ENCODE data around the gene SAA1.
A peak's percentile ranks its signal among the peaks of the same experiment; 100 is the strongest.
"Not testable (repeated sequence)": the region's sequence is repeated elsewhere in the genome, so short reads cannot be mapped to it uniquely, and the experiment has no call there.

SAA1 gene

GRCh38 chr11:18265949-18266348 lies at the start of gene SAA1:
Gene SAA1, plus strand, starts transcription at chr11:18266264. Its CDS starts 624 bp downstream, at chr11:18266888.
- DNase-seq, result no peak

- no peak for DNase-seq
These were observed 44.7 kb upstream of the SAA1 start for GRCh38 chr11:18221274-18221876.

- no peak for DNase-seq
These were observed 43.1 kb upstream of the SAA1 start for GRCh38 chr11:18222814-18223421.

GRCh38 chr11:18223591-18224387 lies 42.3 kb upstream of the SAA1 start:
- DNase-seq, result no peak

GRCh38 chr11:18225913-18226312 lies 40.2 kb upstream of the SAA1 start:
- no peak for DNase-seq

GRCh38 chr11:18229501-18229900 lies 36.6 kb upstream of the SAA1 start:
- no peak for DNase-seq

- DNase-seq, result no peak
These were observed 35.2 kb upstream of the SAA1 start for GRCh38 chr11:18230859-18231258.

GRCh38 chr11:18233912-18234311 lies 32.2 kb upstream of the SAA1 start:
- no peak for DNase-seq

- no peak for DNase-seq
These were observed 30.4 kb upstream of the SAA1 start for GRCh38 chr11:18235394-18236334.

- no peak for DNase-seq
These were observed 29.3 kb upstream of the SAA1 start, which contains the start of gene SAA4 for GRCh38 chr11:18236664-18237356. Gene SAA4, minus strand, starts transcription at chr11:18236802. Its CDS starts 876 bp downstream, at chr11:18235926.

- DNase-seq, result no peak
These were observed 26.4 kb upstream of the SAA1 start for GRCh38 chr11:18239655-18240054.

- DNase-seq, result peak; percentile 70 to 72
These were observed 22.2 kb upstream of the SAA1 start for GRCh38 chr11:18243783-18244362.

- no peak for DNase-seq
These were observed 20.7 kb upstream of the SAA1 start for GRCh38 chr11:18245396-18245795.

GRCh38 chr11:18246379-18247190 lies 19.5 kb upstream of the SAA1 start:
- not testable (repeated sequence) for DNase-seq

- not testable (repeated sequence) for DNase-seq
These were observed 18.9 kb upstream of the SAA1 start for GRCh38 chr11:18247191-18247581.

- no peak for DNase-seq
These were observed 17.5 kb upstream of the SAA1 start, which contains the start of gene SAA2 for GRCh38 chr11:18248561-18248960. Gene SAA2, minus strand, starts transcription at chr11:18248668. Its CDS starts 657 bp downstream, at chr11:18248011.

GRCh38 chr11:18253233-18253632 lies 12.8 kb upstream of the SAA1 start:
- DNase-seq, result no peak

- no peak for DNase-seq
These were observed 12.2 kb upstream of the SAA1 start for GRCh38 chr11:18253778-18254338.

- no peak for DNase-seq
These were observed 11.2 kb upstream of the SAA1 start for GRCh38 chr11:18254781-18255361.

GRCh38 chr11:18259259-18259658 lies 6.8 kb upstream of the SAA1 start:
- no peak for DNase-seq

Data from AML-193 (cell line).